ENCODE results near the gene ELOA2. TPM values are rescaled to one million over a fixed set of nuclear protein-coding genes. Genes with fewer than 3 reads are reported as not detected.

The ELOA2 gene
- total RNA-seq, 1 donor from 2014 or later: not detected

DNA sequence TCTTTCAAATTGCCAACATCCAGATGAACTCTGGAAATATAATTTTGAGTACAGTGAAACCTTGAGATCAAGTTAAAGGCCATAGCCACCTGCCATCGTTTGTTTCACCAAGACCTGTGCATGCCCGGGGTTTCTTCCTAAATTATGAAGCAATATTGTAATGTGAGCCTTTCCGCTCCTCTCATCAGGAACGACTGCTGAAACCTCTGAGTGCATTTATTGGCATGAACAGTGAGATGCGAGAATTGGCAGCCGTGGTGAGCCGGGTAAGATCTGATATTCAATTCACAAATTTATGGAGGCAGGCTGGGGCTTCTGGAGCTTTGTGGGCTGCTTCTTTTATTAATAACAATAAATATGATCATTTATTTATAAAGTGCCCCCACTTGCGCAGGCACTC lies 27.7 kb upstream of the ELOA2 start:
- Histone ChIP-seq H3K27ac (ENCODE audit: low read depth, low read length) (no peak overlapping the region), H3K36me3 (ENCODE audit: insufficient read depth, low read length) (no peaks in the 10 kb centered on the region), H4K20me1 (ENCODE audit: insufficient read depth, low read length) (no peaks in the 10 kb centered on the region), H3K4me3 (ENCODE audit: insufficient read depth, low read depth, low read length) (no peak overlapping the region), H3K9ac (ENCODE audit: low read length) (no peak overlapping the region), H3K4me1 (ENCODE audit: insufficient read depth, low read length) (no peaks in the 10 kb centered on the region), H3K9me3 (ENCODE audit: insufficient read depth, low read depth, low read length) (no peaks in the 10 kb centered on the region), H3K79me2 (ENCODE audit: insufficient read depth, low read length) (no peaks in the 10 kb centered on the region), H2AFZ (ENCODE audit: low read depth, low read length) (no peak overlapping the region), H3K4me2 (ENCODE audit: low read length) (no peak overlapping the region), H3K27me3 (ENCODE audit: insufficient read depth, low read length) (no peaks in the 10 kb centered on the region)
- Mint-ChIP-seq H3K27ac (ENCODE audit: unreplicated experiment) (no peak overlapping the region), H3K4me1 (ENCODE audit: low read depth, unreplicated experiment) (peaks cover 4% of the 10 kb centered on the region), H3K36me3 (ENCODE audit: low read depth, unreplicated experiment) (peaks cover 4% of the 10 kb centered on the region), H3K27me3 (ENCODE audit: low read depth, unreplicated experiment) (no peaks in the 10 kb centered on the region), H3K9me3 (ENCODE audit: unreplicated experiment) (peaks cover 3% of the 10 kb centered on the region), H3K4me3 (ENCODE audit: unreplicated experiment) (no peak overlapping the region)
- no peak for DNase-seq (ENCODE audit: low read depth)
- TF ChIP-seq, protein P1, sequence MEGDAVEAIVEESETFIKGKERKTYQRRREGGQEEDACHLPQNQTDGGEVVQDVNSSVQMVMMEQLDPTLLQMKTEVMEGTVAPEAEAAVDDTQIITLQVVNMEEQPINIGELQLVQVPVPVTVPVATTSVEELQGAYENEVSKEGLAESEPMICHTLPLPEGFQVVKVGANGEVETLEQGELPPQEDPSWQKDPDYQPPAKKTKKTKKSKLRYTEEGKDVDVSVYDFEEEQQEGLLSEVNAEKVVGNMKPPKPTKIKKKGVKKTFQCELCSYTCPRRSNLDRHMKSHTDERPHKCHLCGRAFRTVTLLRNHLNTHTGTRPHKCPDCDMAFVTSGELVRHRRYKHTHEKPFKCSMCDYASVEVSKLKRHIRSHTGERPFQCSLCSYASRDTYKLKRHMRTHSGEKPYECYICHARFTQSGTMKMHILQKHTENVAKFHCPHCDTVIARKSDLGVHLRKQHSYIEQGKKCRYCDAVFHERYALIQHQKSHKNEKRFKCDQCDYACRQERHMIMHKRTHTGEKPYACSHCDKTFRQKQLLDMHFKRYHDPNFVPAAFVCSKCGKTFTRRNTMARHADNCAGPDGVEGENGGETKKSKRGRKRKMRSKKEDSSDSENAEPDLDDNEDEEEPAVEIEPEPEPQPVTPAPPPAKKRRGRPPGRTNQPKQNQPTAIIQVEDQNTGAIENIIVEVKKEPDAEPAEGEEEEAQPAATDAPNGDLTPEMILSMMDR (IDR thresholded peaks at IDR 0.05; ENCODE audit: insufficient read depth, low read depth, low read length): no peak
- TF ChIP-seq EZH2 (IDR thresholded peaks at IDR 0.05; ENCODE audit: insufficient read depth, low read length): no peak
- FAIRE-seq: no peak

DNA sequence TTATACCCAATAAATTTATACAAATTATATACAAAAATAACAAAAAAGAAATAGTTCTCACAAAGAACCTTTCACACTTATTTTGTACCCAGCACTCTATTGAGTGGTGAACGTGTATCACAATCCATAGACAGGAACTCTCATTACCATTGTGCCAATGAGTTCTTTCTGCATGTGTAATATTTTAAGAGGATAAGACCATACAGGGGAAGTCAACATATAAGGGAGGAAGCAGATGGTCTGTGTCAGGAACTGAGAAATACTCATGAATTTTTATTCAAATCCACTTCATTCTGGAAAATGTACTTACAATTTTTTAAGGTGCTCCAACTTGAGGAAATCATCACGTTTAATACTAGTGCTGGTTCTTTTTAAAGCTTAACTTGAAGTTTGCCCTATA lies 27.1 kb upstream of the ELOA2 start:
- H3K9me3 ChIP-seq (ENCODE audit: insufficient read depth, low read depth, low read length): no peaks in the 10 kb centered on the region

DNA sequence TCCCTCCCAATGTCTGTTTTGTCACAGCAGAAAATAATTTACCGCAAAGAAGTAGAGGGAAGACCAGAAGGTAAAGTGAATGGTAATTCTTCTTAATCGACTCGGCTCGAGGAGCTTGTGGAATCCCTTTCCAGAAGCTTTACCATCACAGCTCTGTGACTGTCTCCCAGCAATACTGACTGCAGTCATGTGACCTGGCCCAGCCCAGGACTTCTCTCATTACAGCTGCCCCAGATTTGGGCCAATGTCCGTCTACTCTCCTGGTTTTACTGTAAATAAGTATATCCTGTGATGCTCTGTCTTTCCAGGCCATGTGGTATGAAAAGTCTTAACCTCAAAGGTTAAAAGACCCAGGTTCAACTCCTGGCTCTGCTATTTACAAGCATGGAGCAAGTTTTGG lies 18.9 kb upstream of the ELOA2 start:
- Histone ChIP-seq H3K27me3 (ENCODE audit: insufficient read depth, low read length) (no peaks in the 10 kb centered on the region), H3K4me2 (ENCODE audit: low read length) (no peak overlapping the region), H3K4me1 (ENCODE audit: insufficient read depth, low read length) (no peaks in the 10 kb centered on the region), H3K9me3 (ENCODE audit: insufficient read depth, low read depth, low read length) (no peaks in the 10 kb centered on the region), H4K20me1 (ENCODE audit: insufficient read depth, low read length) (no peaks in the 10 kb centered on the region), H3K36me3 (ENCODE audit: insufficient read depth, low read length) (no peaks in the 10 kb centered on the region), H3K79me2 (ENCODE audit: insufficient read depth, low read length) (no peaks in the 10 kb centered on the region), H3K9ac (ENCODE audit: low read length) (no peak overlapping the region), H3K4me3 (ENCODE audit: insufficient read depth, low read depth, low read length) (no peak overlapping the region), H3K27ac (ENCODE audit: low read depth, low read length) (no peak overlapping the region), H2AFZ (ENCODE audit: low read depth, low read length) (no peak overlapping the region)
- peaks cover 1% of the 10 kb centered on the region for H3K36me3 Mint-ChIP-seq (ENCODE audit: low read depth, unreplicated experiment)
- no peaks in the 10 kb centered on the region for H3K4me1 Mint-ChIP-seq (ENCODE audit: low read depth, unreplicated experiment)
- no peak overlapping the region for H3K27ac Mint-ChIP-seq (ENCODE audit: unreplicated experiment)
- H3K27me3 Mint-ChIP-seq (ENCODE audit: low read depth, unreplicated experiment): peaks cover 23% of the 10 kb centered on the region
- H3K4me3 Mint-ChIP-seq (ENCODE audit: unreplicated experiment): no peak overlapping the region
- no peaks in the 10 kb centered on the region for H3K9me3 Mint-ChIP-seq (ENCODE audit: unreplicated experiment)
- DNase-seq (ENCODE audit: low read depth) (no peak), FAIRE-seq (no peak)
- TF ChIP-seq, protein P1 (IDR thresholded peaks at IDR 0.05; ENCODE audit: insufficient read depth, low read depth, low read length): no peak

More for the DNA sequence above, 27.1 kb upstream of the ELOA2 start:
- no peak for TF ChIP-seq EZH2 (IDR thresholded peaks at IDR 0.05; ENCODE audit: insufficient read depth, low read length)
- TF ChIP-seq, protein P1 (IDR thresholded peaks at IDR 0.05; ENCODE audit: insufficient read depth, low read depth, low read length): no peak
- H3K4me3 ChIP-seq (ENCODE audit: insufficient read depth, low read depth, low read length): no peak overlapping the region
- Mint-ChIP-seq H3K4me3 (ENCODE audit: unreplicated experiment) (no peak overlapping the region), H3K9me3 (ENCODE audit: unreplicated experiment) (peaks cover 3% of the 10 kb centered on the region), H3K27me3 (ENCODE audit: low read depth, unreplicated experiment) (peaks cover 3% of the 10 kb centered on the region), H3K36me3 (ENCODE audit: low read depth, unreplicated experiment) (peaks cover 4% of the 10 kb centered on the region), H3K4me1 (ENCODE audit: low read depth, unreplicated experiment) (peaks cover 4% of the 10 kb centered on the region), H3K27ac (ENCODE audit: unreplicated experiment) (no peak overlapping the region)
- H3K27me3 ChIP-seq (ENCODE audit: insufficient read depth, low read length): no peaks in the 10 kb centered on the region
- no peaks in the 10 kb centered on the region for H3K4me1 ChIP-seq (ENCODE audit: insufficient read depth, low read length)
- H4K20me1 ChIP-seq (ENCODE audit: insufficient read depth, low read length): no peaks in the 10 kb centered on the region
- DNase-seq (ENCODE audit: low read depth) (no peak), FAIRE-seq (no peak)
- no peak overlapping the region for H3K27ac ChIP-seq (ENCODE audit: low read depth, low read length)
- no peak overlapping the region for H2AFZ ChIP-seq (ENCODE audit: low read depth, low read length)
- H3K36me3 ChIP-seq (ENCODE audit: insufficient read depth, low read length): no peaks in the 10 kb centered on the region
- no peaks in the 10 kb centered on the region for H3K79me2 ChIP-seq (ENCODE audit: insufficient read depth, low read length)
- no peak overlapping the region for H3K4me2 ChIP-seq (ENCODE audit: low read length)
- no peak overlapping the region for H3K9ac ChIP-seq (ENCODE audit: low read length)

Measured in astrocyte (in vitro differentiated cells and primary cell).